MCF 10A (cell line): ENCODE measurements around the gene DPEP3. TPM values are rescaled to one million over a fixed set of nuclear protein-coding genes. Genes with fewer than 3 reads are reported as not detected.
"Not testable (repeated sequence)": the region's sequence is repeated elsewhere in the genome, so short reads cannot be mapped to it uniquely, and the experiment has no call there.

Source experiments
- BruUV-seq: library from RNA; stranded (reverse); fragments of 400-500 nt; replicated peaks from 2 replicates; lab custom pipeline; 2021; lab: Mats Ljungman, UMichigan
- CTCF ChIA-PET: fragments of 300-600 bp; sonication (Branson Sonifier 250); formaldehyde crosslinking; extraction: SDS; loops from one replicate; lab custom pipeline; 2021; ENCODE audit warnings: antibody characterized with exemption, inconsistent platforms; lab: Yijun Ruan, JAX
- POLR2A ChIA-PET: fragments of 300-600, 350-650 bp; sonication (Branson Sonifier 250); formaldehyde crosslinking; extraction: SDS; loops from one replicate; lab custom pipeline; 2020; ENCODE audit warnings: antibody characterized with exemption, inconsistent platforms; lab: Yijun Ruan, JAX
- DNase-seq: peaks from one replicate; pipeline ENCODE4 v3.0.0-alpha.2; 2018; ENCODE audit not compliant: unreplicated experiment
- H3K27ac Mint-ChIP-seq: one replicate; pipeline ENCODE4 v1.8.0; 2022; ENCODE audit warnings: mild to moderate bottlenecking, low read depth, mixed read lengths; ENCODE audit not compliant: unreplicated experiment
- H3K27me3 Mint-ChIP-seq: one replicate; pipeline ENCODE4 v1.8.0; 2022; ENCODE audit warnings: mixed read lengths; ENCODE audit not compliant: insufficient read depth, unreplicated experiment
- H3K36me3 Mint-ChIP-seq: one replicate; pipeline ENCODE4 v1.8.0; 2022; ENCODE audit warnings: mild to moderate bottlenecking, moderate library complexity, mixed read lengths; ENCODE audit not compliant: insufficient read depth, unreplicated experiment
- H3K4me1 Mint-ChIP-seq: one replicate; pipeline ENCODE4 v1.8.0; 2022; ENCODE audit warnings: mixed read lengths; ENCODE audit not compliant: insufficient read depth, unreplicated experiment
- H3K4me3 Mint-ChIP-seq: one replicate; pipeline ENCODE4 v1.8.0; 2022; ENCODE audit warnings: mild to moderate bottlenecking, moderate library complexity, mixed read lengths; ENCODE audit not compliant: unreplicated experiment
- H3K9me3 Mint-ChIP-seq: one replicate; pipeline ENCODE4 v1.8.0; 2022; ENCODE audit warnings: mixed read lengths; ENCODE audit not compliant: unreplicated experiment
- intact Hi-C: fragments of 100-400 bp; cut with micrococcal nuclease; formaldehyde crosslinking; loops from 2 replicates; pipeline ENCODE4 v1.14.1; 2022
- total RNA-seq: library from RNA; stranded (reverse); gene quantifications from 2 replicates; pipeline ENCODE4 v1.2.3, GENCODE V29; 2022
- TF ChIP-seq, protein P1 (sequence below): fragments of 200-600 bp; IDR thresholded peaks from one replicate; pipeline ENCODE4 v1.8.0; 2022; ENCODE audit warnings: antibody characterized with exemption, mild to moderate bottlenecking; ENCODE audit not compliant: unreplicated experiment

Gene DPEP3
- total RNA-seq, 1 experiment from 2014 or later, result not detected

DNA sequence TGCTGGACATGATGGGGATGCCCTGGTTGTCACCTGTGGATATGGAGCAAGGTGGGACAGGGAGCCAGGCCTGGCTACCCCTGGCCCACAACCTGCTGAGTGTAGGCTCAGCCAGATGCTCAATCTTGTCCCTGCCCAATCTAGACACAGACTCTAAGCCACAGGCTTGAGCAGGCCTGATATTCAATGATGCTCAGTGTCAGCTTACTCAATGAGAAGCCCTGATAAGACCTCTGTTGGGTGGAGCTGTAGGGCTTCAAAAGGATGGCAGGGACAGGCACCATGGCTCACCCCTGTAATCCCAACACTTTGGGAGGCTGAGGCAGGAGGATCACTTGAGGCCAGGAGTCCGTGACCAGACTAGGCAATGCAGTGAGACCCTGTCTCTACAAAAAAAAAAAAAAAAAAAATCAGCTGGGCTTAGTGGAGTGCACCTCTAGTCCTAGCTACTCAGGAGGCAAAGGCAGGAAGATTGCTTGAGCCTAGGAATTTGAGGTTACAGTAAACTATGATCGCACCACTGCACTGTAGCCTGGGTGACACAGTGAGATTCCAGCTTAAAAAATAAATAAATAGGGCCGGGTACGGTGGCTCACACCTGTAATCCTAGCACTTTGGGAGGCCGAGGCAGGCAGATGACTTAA is 39.7 kb downstream of the DPEP3 start:
- Mint-ChIP-seq H3K4me3 (no peak overlapping the region), H3K9me3 (no peaks in the 10 kb centered on the region), H3K36me3 (peaks cover 71% of the 10 kb centered on the region), H3K4me1 (peaks cover 14% of the 10 kb centered on the region), H3K27ac (no peak overlapping the region), H3K27me3 (no peaks in the 10 kb centered on the region)
- TF ChIP-seq, protein P1, sequence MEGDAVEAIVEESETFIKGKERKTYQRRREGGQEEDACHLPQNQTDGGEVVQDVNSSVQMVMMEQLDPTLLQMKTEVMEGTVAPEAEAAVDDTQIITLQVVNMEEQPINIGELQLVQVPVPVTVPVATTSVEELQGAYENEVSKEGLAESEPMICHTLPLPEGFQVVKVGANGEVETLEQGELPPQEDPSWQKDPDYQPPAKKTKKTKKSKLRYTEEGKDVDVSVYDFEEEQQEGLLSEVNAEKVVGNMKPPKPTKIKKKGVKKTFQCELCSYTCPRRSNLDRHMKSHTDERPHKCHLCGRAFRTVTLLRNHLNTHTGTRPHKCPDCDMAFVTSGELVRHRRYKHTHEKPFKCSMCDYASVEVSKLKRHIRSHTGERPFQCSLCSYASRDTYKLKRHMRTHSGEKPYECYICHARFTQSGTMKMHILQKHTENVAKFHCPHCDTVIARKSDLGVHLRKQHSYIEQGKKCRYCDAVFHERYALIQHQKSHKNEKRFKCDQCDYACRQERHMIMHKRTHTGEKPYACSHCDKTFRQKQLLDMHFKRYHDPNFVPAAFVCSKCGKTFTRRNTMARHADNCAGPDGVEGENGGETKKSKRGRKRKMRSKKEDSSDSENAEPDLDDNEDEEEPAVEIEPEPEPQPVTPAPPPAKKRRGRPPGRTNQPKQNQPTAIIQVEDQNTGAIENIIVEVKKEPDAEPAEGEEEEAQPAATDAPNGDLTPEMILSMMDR, result no peak
- ChIA-PET CTCF (interaction anchor here (0.6 to 2.3 kb wide), 7 partner anchors 9 to 124 kb away, joined by 3 to 6 read pairs (median 4); no protein-coding TSS in a partner anchor), POLR2A (interaction anchor here (1.2 to 2.8 kb wide), 3 partner anchors 19 to 21 kb away, joined by 3 to 11 read pairs (median 6); no protein-coding TSS in a partner anchor)
- no peak for DNase-seq
- no TSS peak for BruUV-seq
- intact Hi-C loops, result no loop called here

DNA sequence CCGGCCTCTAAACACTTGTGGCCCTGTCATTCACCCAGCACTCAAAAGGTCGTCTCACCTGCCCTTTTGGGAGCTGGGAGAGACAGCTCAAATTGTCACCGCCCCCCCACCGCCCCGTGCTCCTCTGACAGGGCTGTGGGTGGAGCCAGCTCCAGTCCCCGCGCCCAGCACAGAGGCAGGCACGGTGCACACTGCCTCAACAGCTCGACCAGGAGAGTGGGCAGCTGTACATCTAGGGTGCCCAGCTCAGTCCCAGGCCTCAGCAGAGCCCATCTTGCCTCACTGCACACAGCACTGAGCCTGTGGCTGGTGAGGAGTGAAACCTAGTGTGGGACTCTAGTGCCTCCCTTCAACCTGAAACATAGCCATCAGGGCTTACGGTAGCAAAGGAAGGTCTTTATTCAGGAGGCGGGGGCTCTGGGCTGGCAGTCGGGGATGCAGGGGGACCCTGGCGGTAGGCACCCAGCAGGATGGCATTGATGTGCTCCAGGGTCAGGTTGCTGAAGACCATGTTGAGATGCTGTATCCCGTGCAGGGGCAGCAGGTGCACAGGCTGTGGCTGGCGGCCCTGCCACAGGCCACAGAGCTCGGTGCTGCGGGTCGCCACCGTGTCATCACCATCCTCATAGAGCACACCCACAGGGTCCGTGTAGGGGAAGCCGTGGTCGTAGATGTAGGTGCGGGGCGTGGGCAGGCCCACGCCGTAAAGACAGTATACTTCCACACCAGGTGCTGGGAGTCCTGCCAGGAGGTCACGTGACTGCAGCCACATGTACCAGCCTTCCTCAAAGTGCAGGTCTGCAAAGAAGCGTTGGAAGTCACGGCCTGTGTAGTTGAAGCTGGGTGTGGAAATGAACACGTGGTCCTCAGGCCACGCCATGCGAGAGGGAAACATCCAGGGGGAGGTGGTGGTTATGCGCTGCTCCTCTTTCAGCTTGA is 40.5 kb downstream of the DPEP3 start:
- ChIA-PET POLR2A (interaction anchor here (0.7 to 2.8 kb wide), 5 partner anchors 8 to 133 kb away, joined by 3 to 11 read pairs (median 3); partner anchors contain the start of genes RANBP10 and TSNAXIP1), CTCF (interaction anchor here (0.7 to 2.3 kb wide), 4 partner anchors 10 to 123 kb away, joined by 3 to 6 read pairs (median 4); no protein-coding TSS in a partner anchor)
- Mint-ChIP-seq H3K36me3 (peaks cover 79% of the 10 kb centered on the region), H3K4me3 (no peak overlapping the region), H3K9me3 (no peaks in the 10 kb centered on the region), H3K4me1 (peaks cover 21% of the 10 kb centered on the region), H3K27ac (no peak overlapping the region), H3K27me3 (no peaks in the 10 kb centered on the region)
- TF ChIP-seq, protein P1, result no peak
- no TSS peak for BruUV-seq
- no peak for DNase-seq
- intact Hi-C loops, result no loop called here

DNA sequence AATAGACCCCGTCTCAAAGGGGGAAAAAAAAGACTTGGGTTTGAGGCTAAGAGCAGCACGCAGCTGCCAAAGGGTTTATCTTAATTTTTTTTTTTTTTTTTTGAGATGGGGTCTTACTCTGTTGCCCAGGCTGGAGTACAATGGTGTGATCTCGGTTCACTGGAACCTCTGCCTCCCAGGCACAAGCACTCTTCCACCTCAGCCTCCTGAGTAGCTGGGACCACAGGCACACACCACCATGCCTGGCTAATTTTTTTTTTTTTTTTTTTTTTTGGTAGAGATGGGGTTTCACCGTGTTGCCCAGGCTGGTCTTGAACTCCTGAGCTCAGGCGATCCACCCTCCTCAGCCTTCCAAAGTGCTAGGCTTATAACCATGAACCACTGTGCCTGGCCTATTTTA is 42.6 kb downstream of the DPEP3 start:
- H3K27me3 Mint-ChIP-seq, H3K9me3 Mint-ChIP-seq, BruUV-seq, DNase-seq: not testable (repeated sequence)
- intact Hi-C loops, result loop anchor here (2.0 kb wide), 1 partner anchor 103 kb away; no protein-coding TSS in a partner anchor
- Mint-ChIP-seq H3K27ac (peak overlapping the region; percentile 98), H3K4me3 (peak overlapping the region; percentile 100), H3K4me1 (peaks cover 32% of the 10 kb centered on the region), H3K36me3 (peaks cover 76% of the 10 kb centered on the region)
- ChIA-PET CTCF (interaction anchor here (0.9 to 1.1 kb wide), 3 partner anchors 12 to 65 kb away, joined by 3 read pairs; partner anchors contain the start of gene EDC4), POLR2A (interaction anchor here (1.2 to 4.3 kb wide), 7 partner anchors 8 to 148 kb away, joined by 3 to 45 read pairs (median 15); partner anchors contain the start of genes NFATC3 and NRN1L)

DNA sequence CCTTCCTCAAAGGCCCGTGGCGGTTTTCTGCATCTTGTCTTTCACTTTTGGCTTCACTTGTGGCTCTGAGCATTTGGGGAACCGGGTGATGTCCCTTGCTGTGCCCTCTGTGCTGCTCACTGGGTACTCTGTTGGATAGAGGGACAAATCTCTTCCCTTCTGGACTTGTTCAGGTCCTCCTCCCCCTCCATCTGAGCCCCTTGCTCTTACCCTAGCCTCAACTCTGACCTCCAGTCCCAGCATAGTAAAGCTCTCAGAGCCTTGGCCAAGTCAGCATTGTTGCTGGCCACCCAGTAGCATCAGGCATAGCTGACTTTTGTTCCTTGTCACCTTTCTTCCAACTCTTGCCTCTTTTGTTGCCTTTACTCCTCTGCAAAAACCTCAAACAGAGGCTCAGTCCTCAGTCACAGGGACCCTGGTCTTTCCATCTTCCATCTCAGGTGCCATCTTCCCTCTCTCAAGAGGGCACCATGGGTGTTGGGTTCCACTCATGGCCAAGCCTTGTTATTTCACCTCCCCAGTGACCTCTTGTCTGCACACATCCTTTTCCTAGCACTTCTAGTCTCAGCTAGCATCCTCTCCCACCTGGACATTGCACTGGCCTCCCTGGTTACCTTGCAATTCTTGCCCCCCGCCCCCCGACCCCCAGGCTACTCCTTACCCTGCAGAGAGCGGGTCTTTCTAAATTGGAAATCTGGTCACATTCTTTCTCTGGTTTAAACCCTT is 43.3 kb downstream of the DPEP3 start:
- Mint-ChIP-seq H3K27me3 (no peaks in the 10 kb centered on the region), H3K4me1 (peaks cover 32% of the 10 kb centered on the region), H3K27ac (peak overlapping the region; percentile 98), H3K36me3 (peaks cover 75% of the 10 kb centered on the region), H3K9me3 (no peaks in the 10 kb centered on the region), H3K4me3 (peak overlapping the region; percentile 100)
- CTCF ChIA-PET, result interaction anchor here (0.9 to 2.0 kb wide), 6 partner anchors 12 to 121 kb away, joined by 3 to 6 read pairs (median 4); partner anchors contain the start of gene EDC4
- POLR2A ChIA-PET, result interaction anchor here (0.9 to 4.3 kb wide), 25 partner anchors 9 to 149 kb away, joined by 3 to 45 read pairs (median 9); partner anchors contain the start of genes CENPT, DDX28, DUS2 and EDC4
- intact Hi-C loops, result loop anchor here (2.0 kb wide), 1 partner anchor 104 kb away; no protein-coding TSS in a partner anchor
- TF ChIP-seq, protein P1, result no peak
- BruUV-seq, result no TSS peak
- peak; percentile 68 for DNase-seq
